Activated T-helper 2 cell treated with anti-CD3 and anti-CD28 coated beads, Interferon-gamma antibody, Interleukin-2, Interleukin-4, amounts not matched to agents 10 μg/mL and 5 μg/mL and 100 μg/mL, durations not matched to agents 14 hours and 24 hours and 36 hours (primary cell): ENCODE data around the gene WWC2. TPM values are rescaled to one million over a fixed set of nuclear protein-coding genes. Genes with fewer than 3 reads are reported as not detected.

Experiments used
- DNase-seq: peaks from one replicate; pipeline ENCODE4 v3.0.0; 2021; ENCODE audit warnings: low spot score
- H3K27ac Mint-ChIP-seq: one replicate; pipeline ENCODE4 v1.8.0; 2021; ENCODE audit warnings: mixed read lengths
- H3K27me3 Mint-ChIP-seq: one replicate; pipeline ENCODE4 v1.8.0; 2021; ENCODE audit warnings: low read depth, mixed read lengths
- H3K36me3 Mint-ChIP-seq: one replicate; pipeline ENCODE4 v1.8.0; 2021; ENCODE audit warnings: low read depth, mixed read lengths
- H3K4me1 Mint-ChIP-seq: one replicate; pipeline ENCODE4 v1.8.0; 2021; ENCODE audit warnings: low read depth, mixed read lengths
- H3K4me3 Mint-ChIP-seq: one replicate; pipeline ENCODE4 v1.8.0; 2021; ENCODE audit warnings: low read depth, mild to moderate bottlenecking, moderate library complexity, mixed read lengths
- H3K9me3 Mint-ChIP-seq: one replicate; pipeline ENCODE4 v1.8.0; 2021; ENCODE audit warnings: mixed read lengths
- intact Hi-C: fragments of 100-400 bp; cut with micrococcal nuclease; formaldehyde crosslinking; loops from one replicate; pipeline ENCODE4 v1.15.1; 2023
- total RNA-seq: library from RNA; stranded (reverse); gene quantifications from 2 replicates; pipeline ENCODE4 v1.2.3, GENCODE V29; 2022

WWC2 gene
- total RNA-seq, 1 donor from 2014 or later, result 0.50 TPM

DNA sequence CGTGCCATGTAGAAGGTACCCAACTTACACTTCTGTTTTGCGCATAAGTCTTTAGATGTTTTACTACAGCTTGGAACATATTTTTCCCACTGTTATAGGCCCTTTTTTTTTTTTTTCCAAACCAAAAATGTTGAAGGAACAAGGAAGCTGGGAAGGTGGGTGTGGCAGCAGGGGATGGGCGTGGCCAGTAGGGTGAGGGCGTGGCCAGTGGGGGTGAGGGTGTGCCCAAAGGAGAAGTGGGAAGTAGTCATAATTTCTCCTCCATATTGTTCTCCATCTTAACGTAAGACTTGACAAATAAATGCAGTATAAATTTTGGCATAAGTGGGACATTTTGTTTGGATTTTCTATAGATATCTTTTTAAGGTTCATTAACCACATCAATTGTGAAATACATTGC lies 190.6 kb downstream of the WWC2 start:
- Mint-ChIP-seq H3K9me3 (no peaks in the 10 kb centered on the region), H3K4me3 (no peak overlapping the region), H3K27me3 (no peaks in the 10 kb centered on the region), H3K27ac (no peak overlapping the region), H3K36me3 (no peaks in the 10 kb centered on the region), H3K4me1 (no peaks in the 10 kb centered on the region)
- intact Hi-C loops, result loop anchor here (5.0 kb wide), 1 partner anchor 118 kb away; no protein-coding TSS in a partner anchor
- DNase-seq, result no peak

DNA sequence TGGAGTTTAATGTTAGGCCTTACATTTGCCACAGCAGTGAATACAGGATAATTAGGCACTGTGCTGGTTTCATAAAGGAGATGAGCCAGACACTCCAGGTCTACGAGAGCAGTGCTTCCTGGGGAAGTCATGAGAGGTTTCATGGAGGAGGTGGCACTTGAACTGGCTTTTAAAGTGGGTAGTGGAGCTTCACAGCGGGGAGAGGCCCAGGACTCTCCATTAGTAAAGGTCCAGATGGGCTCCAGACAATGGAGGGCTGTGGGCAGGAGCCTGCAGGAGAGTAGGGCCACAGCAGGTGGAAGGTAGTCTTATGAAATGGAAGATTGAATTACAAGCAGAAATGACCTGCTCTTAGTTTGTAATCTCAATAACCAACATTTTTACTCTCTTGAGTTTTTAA lies 192.0 kb downstream of the WWC2 start:
- no peak for DNase-seq
- H3K27ac Mint-ChIP-seq, result no peak overlapping the region
- intact Hi-C loops, result no loop called here
- H3K27me3 Mint-ChIP-seq, result no peaks in the 10 kb centered on the region
- no peaks in the 10 kb centered on the region for H3K9me3 Mint-ChIP-seq
- no peak overlapping the region for H3K4me3 Mint-ChIP-seq
- no peaks in the 10 kb centered on the region for H3K4me1 Mint-ChIP-seq
- H3K36me3 Mint-ChIP-seq, result no peaks in the 10 kb centered on the region

- Mint-ChIP-seq H3K27ac (no peak overlapping the region), H3K27me3 (no peaks in the 10 kb centered on the region), H3K4me1 (no peaks in the 10 kb centered on the region), H3K9me3 (no peaks in the 10 kb centered on the region), H3K4me3 (no peak overlapping the region), H3K36me3 (no peaks in the 10 kb centered on the region)
- intact Hi-C loops, result no loop called here
- no peak for DNase-seq
Measured at GRCh38 chr4:183295711-183296110, 196.7 kb downstream of the WWC2 start.

GRCh38 chr4:183297675-183298074 lies 198.6 kb downstream of the WWC2 start:
- no peak for DNase-seq
- Mint-ChIP-seq H3K4me1 (peaks cover 2% of the 10 kb centered on the region), H3K36me3 (no peaks in the 10 kb centered on the region), H3K27ac (no peak overlapping the region), H3K27me3 (no peaks in the 10 kb centered on the region), H3K9me3 (no peaks in the 10 kb centered on the region), H3K4me3 (no peak overlapping the region)
- intact Hi-C loops, result no loop called here

- intact Hi-C loops, result no loop called here
- H3K9me3 Mint-ChIP-seq, result no peaks in the 10 kb centered on the region
- no peak overlapping the region for H3K4me3 Mint-ChIP-seq
- H3K4me1 Mint-ChIP-seq, result peaks cover 2% of the 10 kb centered on the region
- H3K27ac Mint-ChIP-seq, result no peak overlapping the region
- no peaks in the 10 kb centered on the region for H3K36me3 Mint-ChIP-seq
- no peaks in the 10 kb centered on the region for H3K27me3 Mint-ChIP-seq
- DNase-seq, result no peak
Measured at GRCh38 chr4:183299464-183299863, 200.4 kb downstream of the WWC2 start.

DNA sequence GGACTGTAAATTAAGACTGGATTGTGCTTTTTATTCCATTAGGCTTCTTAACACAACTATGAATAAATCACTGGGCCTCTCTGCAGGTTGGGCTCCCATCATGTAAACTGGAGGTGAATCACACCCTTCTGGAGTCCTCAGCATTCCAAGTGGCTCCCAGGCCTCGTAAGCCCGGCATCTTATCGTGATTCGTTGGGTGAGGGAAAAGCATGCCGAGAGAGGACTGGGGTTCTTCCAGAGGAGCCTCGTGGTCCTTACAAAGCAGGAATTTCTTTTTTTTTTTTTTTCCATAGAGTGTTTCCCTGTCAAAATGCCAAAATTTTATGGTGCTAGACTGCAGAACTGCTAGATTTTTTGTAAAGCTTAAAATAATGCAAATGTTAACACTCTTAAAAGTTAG lies 201.0 kb downstream of the WWC2 start:
- Mint-ChIP-seq H3K27ac (no peak overlapping the region), H3K36me3 (no peaks in the 10 kb centered on the region)

GRCh38 chr4:183300655-183301054 lies 201.6 kb downstream of the WWC2 start:
- intact Hi-C loops, result no loop called here
- no peak for DNase-seq
- Mint-ChIP-seq H3K9me3 (no peaks in the 10 kb centered on the region), H3K27ac (no peak overlapping the region), H3K4me1 (peaks cover 2% of the 10 kb centered on the region), H3K36me3 (no peaks in the 10 kb centered on the region), H3K4me3 (no peak overlapping the region), H3K27me3 (no peaks in the 10 kb centered on the region)

More for the DNA sequence above, 201.0 kb downstream of the WWC2 start:
- DNase-seq, result no peak
- Mint-ChIP-seq H3K27me3 (no peaks in the 10 kb centered on the region), H3K4me3 (no peak overlapping the region), H3K4me1 (peaks cover 2% of the 10 kb centered on the region), H3K9me3 (no peaks in the 10 kb centered on the region)
- intact Hi-C loops, result no loop called here

DNA sequence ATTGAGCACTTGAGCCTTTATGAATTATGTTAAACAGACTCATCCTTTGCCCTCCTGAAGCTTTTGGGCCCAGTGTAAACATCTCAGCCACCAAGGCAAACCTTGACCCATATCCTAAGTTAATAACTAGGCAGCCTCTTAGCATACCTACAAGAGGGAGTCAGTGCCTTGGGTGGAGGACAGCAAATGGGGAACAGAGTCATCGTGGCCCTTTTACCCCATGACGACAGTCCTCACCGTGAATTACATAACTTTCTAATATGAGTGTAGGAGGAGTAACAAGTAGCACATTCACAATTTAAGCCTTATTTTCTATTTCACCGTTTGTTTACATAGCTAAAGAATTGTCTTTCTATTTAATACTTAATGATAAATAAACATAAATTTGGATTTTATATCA lies 204.2 kb downstream of the WWC2 start:
- DNase-seq, result no peak
- no peaks in the 10 kb centered on the region for H3K9me3 Mint-ChIP-seq
- H3K4me1 Mint-ChIP-seq, result peaks cover 2% of the 10 kb centered on the region
- intact Hi-C loops, result no loop called here
- no peak overlapping the region for H3K4me3 Mint-ChIP-seq
- peaks cover 4% of the 10 kb centered on the region for H3K27me3 Mint-ChIP-seq
- no peak overlapping the region for H3K27ac Mint-ChIP-seq
- H3K36me3 Mint-ChIP-seq, result no peaks in the 10 kb centered on the region

GRCh38 chr4:183304067-183304466 lies 205.0 kb downstream of the WWC2 start:
- peaks cover 2% of the 10 kb centered on the region for H3K4me1 Mint-ChIP-seq
- no peaks in the 10 kb centered on the region for H3K36me3 Mint-ChIP-seq
- intact Hi-C loops, result no loop called here

DNA sequence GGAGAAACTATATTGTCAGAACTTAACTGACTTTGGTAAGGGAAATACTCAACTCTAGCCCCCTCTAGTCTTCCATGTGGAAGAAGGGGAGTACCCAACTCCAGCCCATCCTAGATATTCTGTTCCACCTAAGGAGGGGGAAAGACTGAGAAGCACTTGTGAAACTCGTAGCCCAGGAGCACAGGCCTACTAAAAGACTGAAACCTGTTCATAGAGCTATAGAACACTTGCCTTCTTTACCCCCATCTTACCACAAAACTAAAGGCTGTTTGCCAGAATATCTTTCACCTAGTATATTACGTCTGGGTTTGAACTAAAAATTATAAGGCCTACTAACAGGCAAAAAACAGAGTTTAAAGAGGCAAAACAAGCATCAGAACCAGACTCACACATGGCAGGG lies 205.5 kb downstream of the WWC2 start:
- no peak overlapping the region for H3K27ac Mint-ChIP-seq
- peaks cover 4% of the 10 kb centered on the region for H3K27me3 Mint-ChIP-seq

More at GRCh38 chr4:183304067-183304466, 205.0 kb downstream of the WWC2 start:
- Mint-ChIP-seq H3K9me3 (no peaks in the 10 kb centered on the region), H3K27ac (no peak overlapping the region), H3K27me3 (peaks cover 4% of the 10 kb centered on the region), H3K4me3 (no peak overlapping the region)
- no peak for DNase-seq

DNA sequence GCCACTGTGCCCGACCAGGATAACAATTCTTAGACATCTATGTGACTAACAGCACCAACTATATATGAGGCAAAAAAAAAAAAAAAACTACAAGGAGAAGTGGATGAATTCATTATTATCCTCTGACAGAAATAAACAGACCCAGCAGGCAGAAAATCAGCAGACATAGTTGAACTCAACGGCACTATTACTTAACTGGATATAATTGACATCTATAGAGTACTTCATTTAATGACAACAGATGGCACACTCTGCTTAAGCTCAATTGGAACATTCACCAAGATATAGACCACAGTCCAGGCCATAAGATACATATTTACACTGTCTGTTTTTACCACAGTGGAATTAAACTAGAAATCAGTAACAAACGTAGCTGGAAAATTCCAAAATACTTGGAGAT lies 207.8 kb downstream of the WWC2 start:
- Mint-ChIP-seq H3K27ac (no peak overlapping the region), H3K4me1 (no peaks in the 10 kb centered on the region), H3K27me3 (peaks cover 4% of the 10 kb centered on the region), H3K9me3 (no peaks in the 10 kb centered on the region), H3K36me3 (no peaks in the 10 kb centered on the region), H3K4me3 (no peak overlapping the region)
- DNase-seq, result no peak
- intact Hi-C loops, result no loop called here

More for the DNA sequence above, 205.5 kb downstream of the WWC2 start:
- Mint-ChIP-seq H3K36me3 (no peaks in the 10 kb centered on the region), H3K4me3 (no peak overlapping the region), H3K4me1 (peaks cover 2% of the 10 kb centered on the region), H3K9me3 (no peaks in the 10 kb centered on the region)
- DNase-seq, result no peak
- intact Hi-C loops, result no loop called here

- no peaks in the 10 kb centered on the region for H3K36me3 Mint-ChIP-seq
- H3K4me1 Mint-ChIP-seq, result no peaks in the 10 kb centered on the region
- no peaks in the 10 kb centered on the region for H3K27me3 Mint-ChIP-seq
- no peak overlapping the region for H3K27ac Mint-ChIP-seq
- DNase-seq, result no peak
- intact Hi-C loops, result no loop called here
- no peaks in the 10 kb centered on the region for H3K9me3 Mint-ChIP-seq
- no peak overlapping the region for H3K4me3 Mint-ChIP-seq
Measured at GRCh38 chr4:183312841-183313240, 213.8 kb downstream of the WWC2 start.

GRCh38 chr4:183314336-183314735 lies 215.3 kb downstream of the WWC2 start:
- H3K9me3 Mint-ChIP-seq, result no peaks in the 10 kb centered on the region
- intact Hi-C loops, result no loop called here
- H3K4me1 Mint-ChIP-seq, result no peaks in the 10 kb centered on the region
- no peaks in the 10 kb centered on the region for H3K36me3 Mint-ChIP-seq
- no peak for DNase-seq
- no peaks in the 10 kb centered on the region for H3K27me3 Mint-ChIP-seq
- H3K27ac Mint-ChIP-seq, result no peak overlapping the region
- no peak overlapping the region for H3K4me3 Mint-ChIP-seq

- intact Hi-C loops, result no loop called here
- no peak for DNase-seq
- H3K27me3 Mint-ChIP-seq, result no peaks in the 10 kb centered on the region
- H3K4me3 Mint-ChIP-seq, result no peak overlapping the region
- H3K36me3 Mint-ChIP-seq, result no peaks in the 10 kb centered on the region
- H3K27ac Mint-ChIP-seq, result no peak overlapping the region
- H3K9me3 Mint-ChIP-seq, result no peaks in the 10 kb centered on the region
- H3K4me1 Mint-ChIP-seq, result no peaks in the 10 kb centered on the region
Measured at GRCh38 chr4:183314806-183315205, 215.7 kb downstream of the WWC2 start.
